GM19438 (cell line): ENCODE results near the gene SDK1.
"Not testable (repeated sequence)": the region's sequence is repeated elsewhere in the genome, so short reads cannot be mapped to it uniquely, and the experiment has no call there.

Experiments
- ATAC-seq: cut with Tn5 transposase; IDR thresholded peaks from one replicate; pipeline ENCODE4 v1.9.1; 2021; ENCODE audit warnings: low read depth; ENCODE audit not compliant: unreplicated experiment

The SDK1 gene

DNA sequence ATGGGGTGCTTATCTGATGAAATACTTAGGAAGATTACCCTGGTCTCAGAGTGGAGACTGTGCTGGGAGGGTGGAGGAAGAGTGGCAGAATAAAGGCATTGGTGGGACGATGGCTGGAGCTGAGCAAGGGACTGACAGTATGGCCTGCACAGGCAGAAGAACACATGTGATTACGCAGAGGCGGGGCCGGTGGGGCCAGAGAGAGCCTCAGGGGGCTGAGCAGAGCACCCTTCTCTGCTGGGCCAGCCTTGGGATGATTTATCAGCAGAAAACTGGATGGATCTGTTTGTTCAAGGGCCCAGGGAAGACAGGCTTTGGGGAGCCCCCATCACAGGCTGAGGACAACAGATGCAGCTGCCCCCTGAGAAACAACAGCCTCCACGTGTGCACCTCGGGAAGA, 272.1 kb downstream of the SDK1 start:
- ATAC-seq, result no peak

DNA sequence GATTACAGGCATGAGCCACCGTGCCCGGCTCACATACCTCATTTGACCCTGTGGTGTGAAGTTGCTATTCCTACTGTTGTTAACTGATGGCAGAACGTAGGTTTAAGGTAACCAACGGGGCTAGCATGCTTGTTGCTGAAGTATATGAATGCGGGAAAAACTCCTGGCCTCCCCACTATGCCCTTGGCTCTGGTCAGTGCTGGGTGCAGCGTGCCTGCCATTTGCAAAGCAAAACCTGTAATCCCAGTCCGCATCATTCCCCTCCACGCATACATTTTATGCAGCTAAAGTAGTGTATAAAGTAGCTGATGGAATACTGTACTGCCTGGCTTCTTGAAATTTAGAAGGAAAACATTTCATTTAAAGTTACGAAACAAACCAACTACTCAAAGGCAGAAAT, 273.3 kb downstream of the SDK1 start:
- no peak for ATAC-seq

DNA sequence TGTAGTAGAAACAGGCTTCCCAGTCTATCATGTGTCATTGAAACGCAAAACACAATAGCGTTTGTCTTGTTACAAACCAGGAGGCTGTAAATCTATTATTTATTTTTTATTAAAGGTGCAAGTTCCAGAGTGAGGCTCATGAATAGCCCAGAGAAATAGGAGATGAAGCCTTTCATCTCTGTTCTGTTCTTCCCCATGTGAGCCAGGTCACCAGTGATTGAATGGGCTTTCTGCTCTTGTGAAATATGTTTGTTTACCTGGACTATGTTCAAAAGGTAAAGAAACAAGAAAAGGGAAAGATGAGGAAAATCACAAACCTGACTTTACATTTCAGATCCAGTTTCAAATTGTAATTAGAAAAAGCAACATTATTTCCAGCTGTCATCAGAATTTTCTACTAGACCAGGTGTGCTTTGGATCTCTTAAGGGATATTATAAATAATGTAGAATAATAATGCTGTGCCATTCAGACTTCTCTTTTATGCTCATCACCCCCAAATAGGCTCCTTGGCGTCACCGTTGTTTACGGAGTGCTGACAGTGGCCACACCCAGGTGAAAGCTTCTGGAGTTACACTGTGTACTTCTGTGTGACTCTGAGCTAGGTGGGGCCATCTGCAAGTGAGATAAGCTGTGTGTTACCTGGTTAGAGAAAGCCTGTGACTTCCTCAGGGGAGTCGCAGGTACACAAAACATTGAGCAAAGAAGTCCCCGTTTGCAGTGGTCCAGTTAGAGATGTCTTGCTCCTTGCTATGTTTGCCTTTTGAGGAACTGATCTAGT, 274.9 kb downstream of the SDK1 start:
- no peak for ATAC-seq

DNA sequence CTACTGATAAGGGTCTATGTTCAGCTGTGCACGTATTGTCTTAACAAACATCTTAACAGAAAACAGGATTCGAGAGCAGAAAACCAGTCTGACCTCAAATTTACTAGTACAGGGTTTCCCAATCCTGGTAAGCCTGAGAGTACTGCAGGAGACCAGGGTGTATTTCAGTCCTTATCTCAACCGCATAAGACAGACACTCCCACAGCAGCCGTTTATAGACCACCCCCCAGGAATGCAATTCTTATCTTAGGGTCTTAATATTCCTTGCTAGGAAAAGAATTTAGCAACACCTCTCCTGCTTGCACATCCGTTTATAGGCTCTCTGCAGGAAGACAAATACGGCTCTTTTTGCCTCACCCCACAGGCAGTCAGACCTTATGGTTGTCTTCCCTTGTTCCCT, 277.3 kb downstream of the SDK1 start:
- no peak for ATAC-seq

DNA sequence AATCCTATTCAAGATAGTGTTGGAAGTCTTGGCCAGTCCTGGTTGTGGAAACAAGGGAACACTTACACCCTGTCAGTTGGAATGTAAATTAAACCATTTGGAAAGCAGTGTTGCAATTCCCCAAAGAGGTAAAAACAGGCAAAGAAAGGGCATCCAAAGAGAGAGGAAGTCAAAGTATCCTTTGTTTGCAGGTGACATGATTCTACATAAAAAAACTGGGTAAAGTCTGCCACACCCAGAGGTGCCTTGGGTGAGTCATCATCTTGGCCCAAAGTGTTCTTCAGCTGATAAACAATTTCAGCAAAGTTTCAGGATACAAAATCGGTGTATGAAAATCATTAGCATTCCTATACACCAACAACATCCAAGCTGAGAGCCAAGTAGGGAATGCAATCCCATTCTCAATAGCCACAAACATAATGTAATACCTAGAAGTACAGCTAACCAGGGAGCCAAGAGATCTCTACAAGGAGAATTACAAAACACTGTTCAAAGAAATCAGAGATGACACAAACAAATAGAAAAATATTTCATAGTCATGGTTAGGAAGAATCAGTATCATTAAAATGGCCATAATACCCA, 278.7 kb downstream of the SDK1 start:
- no peak for ATAC-seq

DNA sequence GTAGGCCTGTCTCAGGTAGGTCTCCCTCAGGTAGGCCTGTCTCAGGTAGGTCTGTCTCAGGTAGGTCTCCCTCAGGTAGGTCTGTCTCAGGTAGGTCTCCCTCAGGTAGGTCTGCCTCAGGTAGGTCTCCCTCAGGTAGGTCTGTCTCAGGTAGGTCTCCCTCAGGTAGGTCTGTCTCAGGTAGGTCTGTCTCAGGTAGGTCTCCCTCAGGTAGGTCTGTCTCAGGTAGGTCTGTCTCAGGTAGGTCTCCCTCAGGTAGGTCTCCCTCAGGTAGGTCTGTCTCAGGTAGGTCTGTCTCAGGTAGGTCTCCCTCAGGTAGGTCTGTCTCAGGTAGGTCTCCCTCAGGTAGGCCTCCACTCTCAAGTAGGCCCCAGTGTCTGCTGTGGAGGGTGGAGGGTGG, 281.1 kb downstream of the SDK1 start:
- not testable (repeated sequence) for ATAC-seq

DNA sequence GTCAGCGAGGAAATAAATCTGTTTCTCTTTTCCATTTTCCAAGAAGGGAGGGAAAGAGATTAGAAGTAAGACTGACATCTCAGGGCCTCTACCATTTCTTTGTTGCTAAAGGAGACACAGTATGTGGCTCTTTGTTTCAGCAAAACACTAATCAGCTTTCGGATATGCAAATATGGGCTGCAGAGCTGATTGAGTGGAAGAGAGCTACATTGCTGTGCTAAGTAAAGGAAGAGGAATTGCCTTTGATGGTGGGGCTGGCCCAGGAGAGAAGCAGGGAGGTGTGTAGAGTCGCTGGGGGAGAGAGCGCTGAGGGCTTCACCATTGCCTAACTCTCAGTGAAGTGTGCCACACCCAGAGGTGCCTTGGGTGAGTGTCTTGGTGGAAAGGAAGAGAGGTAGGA, 284.8 kb downstream of the SDK1 start:
- no peak for ATAC-seq

DNA sequence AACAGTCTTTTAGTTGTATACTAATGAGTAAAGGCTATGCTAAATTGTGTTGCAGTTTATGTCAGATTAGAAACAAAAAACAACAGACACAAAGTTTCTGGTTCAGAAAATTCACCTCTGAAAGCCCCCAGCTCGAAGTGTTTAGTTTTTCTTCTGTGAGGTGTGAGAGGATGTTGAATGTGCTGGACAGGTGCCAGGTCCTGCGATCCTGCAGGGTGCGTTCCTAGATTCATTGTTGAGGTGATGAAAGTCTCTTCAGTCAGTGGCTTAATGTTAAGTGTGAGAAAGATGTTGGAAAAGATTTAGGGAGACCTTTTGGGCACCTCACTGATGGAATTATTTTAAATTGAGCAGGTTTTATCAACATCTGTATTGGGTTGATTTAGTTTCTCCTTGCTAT, 287.3 kb downstream of the SDK1 start:
- no peak for ATAC-seq

DNA sequence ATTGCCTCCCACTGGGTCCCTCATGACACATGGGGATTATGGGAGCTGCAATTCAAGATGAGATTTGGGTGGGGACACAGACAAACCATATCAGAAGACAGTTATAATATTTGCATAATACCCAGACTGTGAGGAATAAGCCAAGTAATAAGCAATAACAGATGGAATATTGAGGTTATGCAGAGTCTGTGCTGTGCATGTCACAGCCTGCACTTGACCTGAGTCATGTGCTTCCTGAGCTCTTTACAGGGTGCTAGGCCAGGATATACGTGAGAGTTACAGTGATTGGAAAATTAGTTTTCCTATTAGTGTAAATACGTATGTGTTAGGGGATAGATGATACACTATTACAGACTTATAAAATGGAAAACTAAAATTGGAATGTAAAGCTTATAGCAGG, 288.7 kb downstream of the SDK1 start:
- no peak for ATAC-seq

DNA sequence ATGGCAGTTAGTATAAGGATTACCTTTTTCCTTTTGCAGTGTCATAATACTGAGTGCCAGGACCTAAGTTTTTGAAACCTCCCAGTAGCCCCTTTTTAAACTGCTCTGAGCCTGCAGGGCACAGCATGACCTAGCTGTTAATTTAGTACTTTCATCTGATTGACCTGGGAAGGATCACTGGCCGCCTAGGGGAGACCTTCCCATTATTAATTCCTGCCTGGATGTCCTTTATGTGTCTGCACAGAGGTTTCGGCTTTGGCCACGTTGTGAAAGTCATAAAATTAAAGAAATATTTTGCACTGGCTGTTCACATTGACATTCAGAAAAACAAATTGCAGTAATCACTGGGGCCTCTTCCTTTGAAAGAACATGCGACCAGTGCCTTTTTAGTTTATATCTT, 290.2 kb downstream of the SDK1 start:
- no peak for ATAC-seq

DNA sequence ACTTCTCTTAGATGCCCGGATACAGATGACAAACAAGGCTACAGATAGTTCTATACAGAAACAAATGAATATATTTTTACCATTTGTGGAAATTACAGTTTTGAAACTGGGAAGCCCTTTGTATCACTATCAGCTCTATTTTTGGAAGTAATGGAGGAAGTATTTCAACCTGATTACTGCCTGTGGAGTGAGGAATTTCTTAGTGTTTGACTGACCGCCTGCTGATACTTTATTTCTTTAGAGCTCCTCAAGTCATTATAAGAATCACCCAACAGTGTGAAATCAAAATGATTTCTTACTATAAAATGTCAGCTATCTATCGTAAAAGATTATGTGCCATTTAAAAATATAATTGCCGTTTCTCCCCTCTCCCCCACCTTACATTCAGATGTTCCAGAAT, 290.9 kb downstream of the SDK1 start:
- no peak for ATAC-seq

DNA sequence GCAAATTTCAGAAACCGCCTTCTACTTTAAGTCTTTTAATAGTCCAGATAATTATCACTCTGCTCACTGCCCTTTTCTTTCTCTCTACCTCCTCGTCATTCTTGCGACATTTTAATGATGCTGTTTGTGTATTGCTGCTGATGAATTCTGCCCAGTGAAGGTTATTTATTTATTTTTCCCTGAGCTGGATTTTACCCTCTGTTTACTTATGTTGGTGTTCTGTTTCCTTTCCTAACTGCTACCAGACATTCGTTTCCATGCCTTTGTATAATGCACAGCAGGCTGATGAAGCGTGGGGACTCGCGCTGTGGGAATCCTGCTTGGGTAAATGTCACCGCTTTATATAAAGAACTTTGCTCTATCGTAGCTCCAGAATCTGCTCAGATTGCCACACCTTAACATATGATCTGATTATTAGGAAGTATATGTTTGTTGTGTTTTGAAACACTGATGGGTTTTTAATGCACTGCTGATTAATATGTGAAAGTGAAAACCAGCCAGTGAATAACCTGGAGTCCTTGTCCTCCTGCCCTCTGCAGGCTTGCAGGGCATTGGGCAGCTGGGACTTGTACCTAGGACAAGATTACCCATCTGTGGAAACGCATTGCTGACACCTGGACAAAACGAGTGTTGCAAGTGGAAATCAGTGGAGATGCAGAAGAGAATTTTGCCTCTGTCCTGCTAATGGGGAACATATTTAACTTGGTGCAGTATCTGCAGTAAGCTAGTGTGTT, 291.5 kb downstream of the SDK1 start:
- no peak for ATAC-seq

DNA sequence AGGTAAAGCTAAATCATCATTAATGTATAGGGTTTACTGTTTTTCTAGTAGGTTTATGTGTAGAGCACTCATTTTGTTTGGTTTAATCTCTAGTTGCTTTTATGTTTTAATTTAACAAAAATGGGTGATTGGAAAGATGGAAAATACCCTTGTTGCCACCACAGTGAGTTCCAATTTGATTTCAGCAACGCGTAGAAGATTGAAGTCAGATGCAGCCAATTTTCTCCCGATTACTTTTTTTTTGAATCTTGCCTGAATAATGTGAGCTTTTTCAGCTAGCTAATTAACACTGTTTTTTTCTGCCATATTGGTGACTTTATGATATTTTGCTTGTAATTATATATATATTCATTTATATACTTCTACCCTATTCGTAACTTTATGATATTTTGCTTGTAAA, 293.8 kb downstream of the SDK1 start:
- ATAC-seq, result no peak

DNA sequence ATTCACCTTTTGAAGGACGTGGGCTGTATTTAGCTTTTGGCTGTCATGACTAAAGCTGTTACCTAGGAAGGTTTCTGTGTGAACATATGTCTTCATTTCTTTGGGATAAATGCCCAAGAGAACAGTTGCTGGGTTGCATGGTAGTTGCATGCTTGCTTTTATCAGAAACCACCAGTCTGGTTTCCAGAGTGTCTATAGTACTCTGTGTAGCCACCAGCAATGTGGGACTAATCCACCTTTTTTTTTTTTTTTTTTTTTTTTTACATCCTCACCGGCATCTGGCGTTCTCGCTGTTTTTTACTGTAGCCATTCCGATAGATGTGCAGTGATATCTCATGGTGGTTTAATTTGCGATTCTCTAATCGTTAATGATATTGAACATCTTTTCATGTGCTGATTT, 297.8 kb downstream of the SDK1 start:
- ATAC-seq, result no peak

DNA sequence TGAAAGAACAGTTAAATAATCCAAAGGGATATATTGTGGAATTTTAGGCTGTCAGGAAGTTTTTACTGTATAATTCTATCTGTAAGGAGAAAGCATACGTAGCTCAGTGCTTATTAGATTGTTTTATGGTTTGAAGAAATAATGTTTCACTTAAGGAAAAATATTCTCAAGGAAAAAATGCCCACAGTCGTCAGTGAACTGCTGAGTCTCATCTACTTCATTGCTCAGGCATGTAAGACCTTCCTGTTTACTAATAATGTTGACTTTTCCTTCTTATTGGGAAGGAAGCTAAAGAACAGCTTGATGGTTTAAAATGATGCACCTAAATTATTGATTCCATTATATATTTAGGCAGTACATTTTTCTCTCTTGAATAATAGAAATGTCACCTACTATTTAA, 304.2 kb downstream of the SDK1 start:
- ATAC-seq, result no peak

DNA sequence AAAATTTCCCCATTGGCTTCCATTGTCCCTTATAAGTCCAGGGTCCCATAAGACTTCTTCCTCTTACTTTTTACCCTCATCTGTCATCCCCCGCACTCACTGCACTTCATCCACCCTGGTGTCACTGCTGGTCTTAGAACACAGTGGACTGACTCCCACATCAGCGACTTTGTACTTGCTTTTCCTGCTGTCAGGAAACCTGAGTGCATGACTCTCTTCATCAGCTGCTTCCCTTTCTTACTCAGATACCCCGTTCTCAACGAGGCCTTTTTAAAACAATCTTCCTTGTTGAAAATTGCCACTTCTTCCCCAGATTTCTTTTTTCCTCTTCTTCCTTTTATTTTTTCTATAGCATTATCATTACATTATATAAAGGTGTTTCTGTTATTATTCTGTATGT, 305.4 kb downstream of the SDK1 start:
- ATAC-seq, result no peak

DNA sequence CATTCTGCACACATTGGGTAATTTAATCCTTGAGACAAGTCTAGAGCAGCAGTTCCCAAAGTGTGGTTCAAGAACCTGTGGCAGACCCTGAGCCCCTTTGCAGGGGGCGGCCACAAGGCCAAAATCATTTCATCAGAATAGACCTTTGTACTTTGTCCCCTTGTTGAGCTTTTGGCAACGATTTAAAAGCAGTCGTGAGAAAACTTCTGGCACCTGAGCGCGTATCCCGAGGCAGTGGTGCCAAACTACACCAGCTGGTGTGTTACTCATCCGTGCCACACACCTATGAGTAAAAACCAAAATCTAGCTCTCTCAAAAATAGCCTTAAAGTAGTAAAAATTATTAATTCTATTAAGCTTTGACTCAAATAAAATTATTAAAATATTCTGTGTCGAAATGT, 306.8 kb downstream of the SDK1 start:
- ATAC-seq, result no peak

DNA sequence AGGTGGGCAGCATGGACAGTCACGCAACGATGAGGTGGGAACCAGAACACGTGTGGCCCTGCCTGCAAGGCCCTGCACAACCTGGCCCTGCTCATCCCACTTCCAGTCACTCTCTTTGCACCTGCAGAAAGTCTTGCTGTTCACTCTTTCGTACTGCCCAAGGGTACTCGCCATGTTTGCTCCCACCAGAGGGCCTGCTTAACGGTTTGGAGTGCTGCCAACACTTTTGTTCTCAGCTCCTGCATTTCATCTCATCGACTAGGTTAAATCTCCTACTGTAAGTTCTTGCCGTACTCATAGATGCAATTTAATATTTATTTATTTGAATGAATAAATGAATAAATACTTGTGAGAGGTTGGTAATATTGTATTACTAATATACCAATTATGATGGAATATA, 315.3 kb downstream of the SDK1 start:
- ATAC-seq, result no peak

DNA sequence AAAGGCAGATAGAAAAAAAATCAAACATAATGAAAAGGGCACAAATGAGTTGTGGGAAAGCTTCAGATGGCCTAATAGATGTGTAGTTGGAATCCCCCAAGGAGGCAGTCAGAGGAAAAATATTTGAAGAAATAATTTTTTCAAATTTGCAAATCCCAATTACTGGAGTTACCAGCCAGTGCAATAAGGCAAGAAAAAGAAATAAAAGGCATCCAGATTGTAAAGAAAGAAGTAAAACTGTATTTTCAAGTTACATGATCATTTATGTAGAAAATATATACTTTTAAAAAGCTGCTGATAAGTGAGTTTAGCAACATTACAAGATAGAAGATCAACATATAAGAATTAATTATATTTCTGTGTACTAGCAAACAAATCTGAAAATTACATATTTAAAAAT, 329.0 kb downstream of the SDK1 start:
- no peak for ATAC-seq

DNA sequence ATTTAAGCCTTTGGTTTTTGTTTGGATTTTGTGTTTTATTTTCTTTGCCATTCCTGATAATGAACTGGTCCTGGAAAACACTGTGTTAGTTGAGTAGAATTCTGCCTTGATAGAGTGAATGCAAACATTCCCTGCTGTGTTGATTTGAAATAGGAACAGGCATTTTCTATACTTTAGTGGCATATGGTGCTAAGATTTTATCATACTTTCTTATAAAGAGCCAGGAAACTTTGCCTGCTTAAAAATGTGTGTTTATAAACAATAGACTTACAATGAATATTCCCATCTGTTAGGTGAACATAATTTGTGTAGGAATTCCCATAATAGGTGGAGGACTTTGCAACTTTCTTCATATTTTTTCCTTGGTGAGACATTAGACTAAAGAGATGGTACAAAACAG, 333.3 kb downstream of the SDK1 start:
- ATAC-seq, result no peak

DNA sequence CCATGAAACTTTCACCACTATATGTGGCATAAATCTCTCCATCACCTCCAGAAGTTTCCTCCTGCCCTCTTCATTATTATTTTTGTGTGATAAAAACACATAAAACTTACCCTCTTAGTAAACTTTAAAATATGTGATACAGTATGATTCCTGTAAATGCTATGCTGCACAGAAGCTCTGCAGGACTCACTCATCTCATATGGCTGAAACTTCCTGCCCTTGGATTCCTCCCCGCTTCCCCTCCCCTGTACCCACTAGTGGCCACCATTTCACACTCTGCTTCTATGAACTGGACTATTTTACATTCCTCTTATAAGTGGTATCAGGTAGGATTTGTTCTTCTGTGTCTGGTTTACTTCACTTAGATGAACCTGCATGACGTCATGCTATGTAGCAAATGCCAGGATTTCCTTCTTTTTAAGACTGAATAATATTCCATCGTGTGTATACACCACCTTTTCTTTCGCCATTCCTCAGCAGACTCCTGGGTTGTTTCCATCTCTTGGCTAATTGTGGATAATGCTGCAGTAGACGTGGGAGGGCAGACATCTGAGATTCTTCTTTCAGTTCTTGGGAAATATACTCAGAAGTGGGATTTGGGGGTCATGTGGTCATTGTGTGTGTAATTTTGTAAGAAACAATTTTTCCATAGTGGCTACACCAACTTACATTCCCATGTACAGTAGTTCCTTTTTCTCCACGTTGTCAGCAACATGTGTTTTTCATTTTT, 335.2 kb downstream of the SDK1 start:
- no peak for ATAC-seq
